Neuronal stem cell (in vitro differentiated cells): Measurements from ENCODE around the gene DPYSL3.

Experiments used
- DNase-seq: peaks from one replicate; pipeline ENCODE4 v3.0.0-alpha.2; 2013; ENCODE audit warnings: low spot score
- H2AFZ ChIP-seq: one replicate; pipeline ENCODE4 v1.6.1; 2013; ENCODE audit warnings: mild to moderate bottlenecking, low read length, inconsistent platforms
- H2AK5ac ChIP-seq: 2 replicates; pipeline ENCODE4 v1.6.1; 2013; ENCODE audit warnings: low read depth, mild to moderate bottlenecking, inconsistent platforms, low read length, moderate library complexity, mixed read lengths
- H2BK120ac ChIP-seq: 2 replicates; pipeline ENCODE4 v1.6.1; 2013; ENCODE audit warnings: low read depth, mild to moderate bottlenecking, inconsistent platforms, low read length, moderate library complexity, mixed read lengths
- H2BK12ac ChIP-seq: one replicate; pipeline ENCODE4 v1.6.1; 2013; ENCODE audit warnings: low read length, inconsistent platforms
- H2BK15ac ChIP-seq: 2 replicates; pipeline ENCODE4 v1.6.1; 2013; ENCODE audit warnings: mild to moderate bottlenecking, low read length, inconsistent platforms, mixed read lengths
- H2BK5ac ChIP-seq: one replicate; pipeline ENCODE4 v1.6.1; 2013; ENCODE audit warnings: inconsistent platforms, mild to moderate bottlenecking, low read length, moderate library complexity
- H3K14ac ChIP-seq: one replicate; pipeline ENCODE4 v1.6.1; 2013; ENCODE audit warnings: low read length, inconsistent platforms
- H3K18ac ChIP-seq: 2 replicates; pipeline ENCODE4 v1.6.1; 2013; ENCODE audit warnings: low read length, inconsistent platforms
- H3K23ac ChIP-seq: 2 replicates; pipeline ENCODE4 v1.6.1; 2013; ENCODE audit warnings: low read depth, mild to moderate bottlenecking, mixed read lengths, low read length, inconsistent platforms; ENCODE audit not compliant: poor library complexity
- H3K27ac ChIP-seq: replicated peaks from 3 replicates; pipeline ENCODE4 v1.5.1; 2013; ENCODE audit warnings: low read length, inconsistent platforms
- H3K27me3 ChIP-seq, 3 experiments: 2 replicates each; pipeline ENCODE4 v1.6.1; 2013; ENCODE audit warnings: low read length in 3 of 3, mild to moderate bottlenecking in 2 of 3, inconsistent platforms in 1 of 3, low read depth in 1 of 3, mixed read lengths in 1 of 3, moderate library complexity in 1 of 3; ENCODE audit not compliant: control insufficient read depth in 3 of 3, insufficient read depth in 3 of 3
- H3K36me3 ChIP-seq, 2 donors: replicated peaks in 1 of 2; 2 replicates each; pipeline ENCODE4 v1.6.1; 2013; ENCODE audit warnings: low read length in 2 of 2; ENCODE audit not compliant: control insufficient read depth in 2 of 2, insufficient read depth in 2 of 2
- H3K4ac ChIP-seq: 2 replicates; pipeline ENCODE4 v1.6.1; 2013; ENCODE audit warnings: inconsistent platforms, mild to moderate bottlenecking, low read length, moderate library complexity
- H3K4me1 ChIP-seq, 2 donors: 1 replicate in 1 of 2; 2 replicates in 1 of 2; pipeline ENCODE4 v1.6.1; 2013; ENCODE audit warnings: low read length in 2 of 2, low read depth in 1 of 2; ENCODE audit not compliant: control insufficient read depth in 2 of 2, insufficient read depth in 1 of 2
- H3K4me2 ChIP-seq: one replicate; pipeline ENCODE4 v1.6.1; 2013; ENCODE audit warnings: mild to moderate bottlenecking, low read length, inconsistent platforms; ENCODE audit not compliant: insufficient read depth, poor library complexity, severe bottlenecking
- H3K4me3 ChIP-seq, 2 donors: 2 replicates each; pipeline ENCODE4 v1.5.1; 2013; ENCODE audit warnings: low read length in 2 of 2, mild to moderate bottlenecking in 2 of 2, inconsistent platforms in 1 of 2, moderate library complexity in 1 of 2
- H3K79me1 ChIP-seq: one replicate; pipeline ENCODE4 v1.6.1; 2013; ENCODE audit warnings: low read depth, mild to moderate bottlenecking, inconsistent platforms, low read length, moderate library complexity
- H3K9ac ChIP-seq: one replicate; pipeline ENCODE4 v1.6.1; 2013; ENCODE audit warnings: mild to moderate bottlenecking, low read depth, low read length, inconsistent platforms; ENCODE audit not compliant: poor library complexity
- H3K9me3 ChIP-seq, 2 donors: replicated peaks in 1 of 2; 2 replicates each; pipeline versions ENCODE3 to v1.6.1; 2013; ENCODE audit warnings: low read length in 2 of 2, mild to moderate bottlenecking in 2 of 2, inconsistent platforms in 1 of 2, low read depth in 1 of 2, mixed read lengths in 1 of 2, moderate library complexity in 1 of 2; ENCODE audit not compliant: control insufficient read depth in 2 of 2, insufficient read depth in 1 of 2
- H4K8ac ChIP-seq: one replicate; pipeline ENCODE4 v1.6.1; 2013; ENCODE audit warnings: low read depth, mild to moderate bottlenecking, inconsistent platforms, low read length, moderate library complexity
- H4K91ac ChIP-seq: one replicate; pipeline ENCODE4 v1.6.1; 2013; ENCODE audit warnings: low read length, low read depth, mild to moderate bottlenecking, inconsistent platforms; ENCODE audit not compliant: poor library complexity
- WGBS, 2 donors: extraction: QIAGEN DNeasy Blood & Tissue Kit; methylation state at CpG; one replicate each; pipeline ENCODE4 v1.1.7; 2013; ENCODE audit warnings: missing lambda C conversion rate in 2 of 2, mixed read lengths in 1 of 2; ENCODE audit not compliant: insufficient read length in 2 of 2, insufficient replicate concordance in 1 of 2; ENCODE audit errors: extremely low coverage in 2 of 2; 5-methylcytosine and 5-hydroxymethylcytosine counted together

The DPYSL3 gene

DNA sequence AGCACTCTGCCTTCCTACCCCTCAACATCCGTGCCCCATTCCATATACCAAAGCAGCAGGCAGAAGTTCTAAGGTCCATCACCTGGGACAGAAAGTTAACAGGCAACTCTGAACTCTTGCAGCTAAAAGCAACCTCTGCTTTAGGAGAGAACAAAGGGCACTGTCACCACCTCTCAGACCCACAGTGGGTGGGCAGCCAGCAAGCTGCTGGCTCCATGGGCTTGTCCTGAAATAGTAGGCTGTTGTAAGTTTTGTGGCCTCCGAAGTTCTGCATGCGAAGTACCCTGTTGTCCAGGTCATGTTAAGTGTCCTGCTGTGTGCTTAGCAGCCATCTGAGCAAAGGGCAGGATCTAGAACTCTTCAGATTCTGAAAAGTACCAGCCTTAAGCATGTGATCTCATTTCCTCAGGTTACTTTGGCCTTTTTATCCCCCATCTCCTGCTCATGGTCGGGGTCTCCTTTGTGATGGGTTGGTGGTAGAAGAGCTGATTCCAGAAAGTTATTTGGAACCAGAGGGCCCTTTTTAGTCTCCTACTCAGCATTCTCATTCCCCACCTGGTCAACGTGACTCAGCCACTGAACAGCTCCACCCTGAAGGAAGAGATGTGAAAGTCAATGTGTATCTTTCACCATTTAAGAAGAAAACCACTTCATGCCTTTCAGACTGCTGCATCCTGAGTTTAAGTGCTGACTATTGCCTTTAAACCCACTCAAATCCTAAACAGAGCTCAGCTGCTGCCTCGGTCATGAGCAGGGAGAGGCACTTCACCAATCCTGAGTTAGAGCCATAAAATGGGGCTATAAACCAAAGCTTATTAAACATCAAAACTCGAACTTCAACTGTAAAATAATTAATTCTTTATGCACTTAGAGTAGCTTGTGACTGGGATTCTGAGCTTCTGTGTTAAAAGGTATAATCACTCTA is 121.4 kb downstream of the DPYSL3 start:
- no peaks in the 10 kb centered on the region for H3K27me3 ChIP-seq
- no peak overlapping the region for H2AK5ac ChIP-seq
- peaks cover 11 to 38% of the 10 kb centered on the region in 2 donors for H3K36me3 ChIP-seq
- no peak overlapping the region for H2BK5ac ChIP-seq
- WGBS, 2 donors: no CpG with 5 or more reads among the region's 7 CpGs
- H3K9ac ChIP-seq: no peak overlapping the region
- no peak overlapping the region for H2AFZ ChIP-seq
- H4K8ac ChIP-seq: no peak overlapping the region
- no peak overlapping the region for H3K18ac ChIP-seq
- H2BK15ac ChIP-seq: no peak overlapping the region
- H3K4me3 ChIP-seq: no peak overlapping the region
- no peak overlapping the region for H2BK120ac ChIP-seq
- peaks cover 5 to 12% of the 10 kb centered on the region in 2 donors for H3K4me1 ChIP-seq
- no peak for DNase-seq
- H3K4ac ChIP-seq: no peak overlapping the region
- H2BK12ac ChIP-seq: no peak overlapping the region
- no peak overlapping the region for H3K4me2 ChIP-seq
- H4K91ac ChIP-seq: no peak overlapping the region
- no peak overlapping the region for H3K23ac ChIP-seq
- H3K14ac ChIP-seq: no peak overlapping the region
- H3K79me1 ChIP-seq: no peaks in the 10 kb centered on the region
- no peaks in the 10 kb centered on the region for H3K9me3 ChIP-seq
- H3K27ac ChIP-seq: no peak overlapping the region

DNA sequence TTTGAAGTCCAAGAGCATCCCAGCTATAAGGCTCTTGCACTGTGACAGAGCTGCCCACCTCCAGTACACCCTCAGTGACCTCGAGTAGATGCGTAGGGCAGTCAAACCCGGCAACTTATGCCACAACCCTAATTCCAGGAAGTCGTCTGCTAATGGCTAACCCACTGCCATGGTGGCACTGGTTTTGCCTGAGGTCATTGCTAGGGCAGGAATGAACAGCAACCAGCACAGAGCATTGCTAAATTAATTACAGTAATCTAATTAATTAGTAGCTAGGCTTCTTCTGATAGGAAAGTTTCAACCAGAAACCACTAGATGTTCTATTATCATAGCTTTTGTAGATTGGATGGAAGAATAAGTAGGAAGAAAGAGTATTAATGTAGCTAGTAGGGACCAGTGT is 122.8 kb downstream of the DPYSL3 start:
- Histone ChIP-seq H2AK5ac (no peak overlapping the region), H2BK15ac (no peak overlapping the region), H2BK5ac (no peak overlapping the region), H3K36me3 (peaks cover 5 to 25% of the 10 kb centered on the region in 2 donors), H3K27ac (no peak overlapping the region), H2BK12ac (no peak overlapping the region), H3K14ac (no peak overlapping the region), H4K91ac (no peak overlapping the region), H3K4me2 (no peak overlapping the region), H3K9ac (no peak overlapping the region), H3K27me3 (no peaks in the 10 kb centered on the region), H4K8ac (no peak overlapping the region), H2AFZ (no peak overlapping the region), H2BK120ac (no peak overlapping the region), H3K9me3 (no peaks in the 10 kb centered on the region), H3K18ac (no peak overlapping the region), H3K4me3 (no peak overlapping the region), H3K23ac (no peak overlapping the region), H3K4ac (no peak overlapping the region), H3K79me1 (no peaks in the 10 kb centered on the region), H3K4me1 (peaks cover 8 to 16% of the 10 kb centered on the region in 2 donors)
- no peak for DNase-seq
- WGBS, 2 donors: no CpG with 5 or more reads among the region's 4 CpGs

DNA sequence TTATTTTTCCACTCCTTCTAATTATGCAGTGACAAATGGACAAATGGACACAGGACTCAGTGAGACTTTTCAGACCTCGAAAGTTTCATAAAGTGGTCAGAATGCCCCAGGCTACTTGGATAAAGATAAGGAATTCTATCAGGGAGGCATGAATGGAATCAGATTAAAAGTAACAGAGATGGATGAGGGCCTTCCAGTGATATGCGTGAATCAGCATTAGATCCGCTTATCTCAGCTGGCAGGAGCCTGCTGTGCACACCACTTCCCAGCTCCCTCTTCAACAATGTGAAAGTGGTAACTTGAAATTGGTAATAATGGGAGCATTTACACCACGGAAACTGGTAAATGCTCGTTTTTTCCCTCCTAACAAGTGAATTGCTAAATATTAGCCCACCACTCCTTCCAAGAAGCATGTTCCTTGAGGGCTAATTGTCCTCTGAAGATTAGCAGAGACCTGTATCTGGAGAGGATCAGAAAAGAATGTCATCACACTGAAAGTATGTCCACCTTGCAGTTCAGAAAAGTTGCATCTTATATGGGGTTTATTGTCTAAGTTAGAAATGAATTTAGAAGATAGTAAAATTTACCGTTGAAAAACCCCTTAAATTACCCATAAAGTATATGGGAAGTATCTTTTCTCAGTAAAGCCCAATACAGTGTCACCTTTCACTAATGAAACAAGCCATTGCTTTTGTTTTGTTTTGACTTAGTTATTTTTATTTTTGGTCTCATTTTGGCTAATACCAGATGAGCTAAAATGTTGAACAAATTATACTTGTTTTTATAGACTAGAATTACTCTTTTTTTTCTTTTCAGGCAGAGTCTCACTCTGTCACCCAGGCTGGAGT is 125.3 kb downstream of the DPYSL3 start:
- no peak overlapping the region for H3K14ac ChIP-seq
- H2AK5ac ChIP-seq: no peak overlapping the region
- no peaks in the 10 kb centered on the region for H3K27me3 ChIP-seq
- no peak overlapping the region for H2BK15ac ChIP-seq
- no peak overlapping the region for H3K4ac ChIP-seq
- H3K4me3 ChIP-seq: no peak overlapping the region
- H3K18ac ChIP-seq: no peak overlapping the region
- no peak overlapping the region for H3K27ac ChIP-seq
- no peak overlapping the region for H3K23ac ChIP-seq
- no peak overlapping the region for H4K8ac ChIP-seq
- H2AFZ ChIP-seq: no peak overlapping the region
- H2BK120ac ChIP-seq: no peak overlapping the region
- peaks cover 8 to 16% of the 10 kb centered on the region in 2 donors for H3K4me1 ChIP-seq
- no CpG with 5 or more reads among the region's 6 CpGs for WGBS, 2 donors
- H3K9ac ChIP-seq: no peak overlapping the region
- no peak overlapping the region for H2BK12ac ChIP-seq
- H3K36me3 ChIP-seq: no peaks in the 10 kb centered on the region
- no peak overlapping the region for H4K91ac ChIP-seq
- H3K4me2 ChIP-seq: no peak overlapping the region
- no peaks in the 10 kb centered on the region for H3K79me1 ChIP-seq
- no peak for DNase-seq
- H2BK5ac ChIP-seq: no peak overlapping the region
- H3K9me3 ChIP-seq: peaks cover 2 to 8% of the 10 kb centered on the region in 2 donors

DNA sequence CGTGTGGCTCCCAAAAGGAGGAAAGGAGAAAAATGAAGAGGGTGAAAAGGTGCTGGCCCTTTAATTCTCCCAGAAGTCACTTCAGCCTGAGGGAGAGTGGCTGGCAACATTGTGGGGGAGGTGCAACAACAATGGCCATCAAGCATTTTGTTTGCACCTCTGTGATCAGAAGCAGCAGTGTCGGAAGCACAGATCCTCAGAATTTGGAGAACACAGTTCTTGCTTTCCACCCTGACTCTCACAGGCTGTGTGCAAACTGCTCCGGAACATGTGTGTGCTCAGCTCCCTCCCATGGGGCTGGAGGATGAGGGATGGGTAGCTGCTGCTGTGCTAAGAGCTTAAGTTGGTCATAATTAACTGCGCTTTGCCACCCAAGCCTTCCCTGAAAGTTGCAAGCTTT is 127.1 kb downstream of the DPYSL3 start:
- H3K79me1 ChIP-seq: no peaks in the 10 kb centered on the region
- no peak overlapping the region for H3K4ac ChIP-seq
- no peak overlapping the region for H3K4me2 ChIP-seq
- no peak for DNase-seq
- H2BK5ac ChIP-seq: no peak overlapping the region
- H2AFZ ChIP-seq: peak overlapping the region; percentile 84
- no peak overlapping the region for H2BK120ac ChIP-seq
- H3K9ac ChIP-seq: peak overlapping the region; percentile 24
- H3K14ac ChIP-seq: no peak overlapping the region
- no peaks in the 10 kb centered on the region for H3K36me3 ChIP-seq
- no peak overlapping the region for H2AK5ac ChIP-seq
- no peak overlapping the region for H4K8ac ChIP-seq
- no peak overlapping the region for H2BK12ac ChIP-seq
- H3K27me3 ChIP-seq: no peaks in the 10 kb centered on the region
- no peak overlapping the region for H3K4me3 ChIP-seq
- peaks cover 6 to 16% of the 10 kb centered on the region in 2 donors for H3K9me3 ChIP-seq
- H3K4me1 ChIP-seq: peaks cover 4 to 7% of the 10 kb centered on the region in 2 donors
- no peak overlapping the region for H3K23ac ChIP-seq
- no peak overlapping the region for H2BK15ac ChIP-seq
- H3K18ac ChIP-seq: no peak overlapping the region
- no CpG with 5 or more reads among the region's 4 CpGs for WGBS, 2 donors
- H3K27ac ChIP-seq: no peak overlapping the region
- no peak overlapping the region for H4K91ac ChIP-seq
